Heart right ventricle (tissue), 16 donors: Measurements from ENCODE around the gene KLK3. TPM values are rescaled to one million over a fixed set of nuclear protein-coding genes. Genes with fewer than 3 reads are reported as not detected.

Source experiments
- ATAC-seq, 8 donors: fragments of 200-7000 bp; cut with Tn5 transposase; one replicate each; pipeline ENCODE4 v1.9.1; 2020; ENCODE audit warnings: mild to moderate bottlenecking in 8 of 8, moderate library complexity in 8 of 8, moderate number of reproducible peaks in 1 of 8
- DNase-seq, 2 donors: peaks; one replicate each; pipeline ENCODE4 v3.0.0-alpha.2; 2020
- H3K27ac ChIP-seq, 10 donors: fragments of 200-600 bp; sonication (generic) in 2 of 10; one replicate each; pipeline versions ENCODE4 v1.5.0 to v1.8.0; 2020 to 2022; ENCODE audit warnings: mild to moderate bottlenecking in 3 of 10
- H3K27me3 ChIP-seq, 7 donors: fragments of 200-600 bp; one replicate each; pipeline ENCODE4 v1.8.0; 2021 to 2022; ENCODE audit warnings: mild to moderate bottlenecking in 2 of 7
- H3K36me3 ChIP-seq, 9 donors: fragments of 200-600 bp; sonication (generic) in 1 of 9; one replicate each; pipeline versions ENCODE4 v1.5.0 to v1.8.0; 2020 to 2022; ENCODE audit warnings: mild to moderate bottlenecking in 2 of 9
- H3K4me1 ChIP-seq, 9 donors: fragments of 200-600 bp; sonication (generic) in 1 of 9; one replicate each; pipeline versions ENCODE4 v1.5.0 to v1.8.0; 2020 to 2022; ENCODE audit warnings: mild to moderate bottlenecking in 4 of 9
- H3K4me3 ChIP-seq, 10 donors: fragments of 200-600 bp; sonication (generic) in 2 of 10; one replicate each; pipeline versions ENCODE4 v1.5.0 to v1.8.0; 2020 to 2022; ENCODE audit warnings: mild to moderate bottlenecking in 7 of 10, moderate library complexity in 2 of 10
- H3K9me3 ChIP-seq, 11 donors: fragments of 200-600 bp in 10 of 11; sonication (generic) in 2 of 11; one replicate each; pipeline versions ENCODE4 v1.5.0 to v1.8.0; 2013 to 2022; ENCODE audit warnings: mild to moderate bottlenecking in 2 of 11, control low read depth in 1 of 11, moderate library complexity in 1 of 11
- CTCF ChIP-seq, 9 donors: fragments of 200-600 bp; sonication (generic) in 2 of 9; IDR thresholded peaks; one replicate each; pipeline versions ENCODE4 v1.5.0 to v1.8.0; 2021 to 2022; ENCODE audit warnings: antibody characterized with exemption in 9 of 9, mild to moderate bottlenecking in 5 of 9, moderate library complexity in 1 of 9
- WGBS, 2 donors: extraction: QIAGEN DNeasy Blood & Tissue Kit; methylation state at CpG; one replicate each; pipeline ENCODE4 v1.1.7; 2013; ENCODE audit warnings: inconsistent platforms in 1 of 2; 5-methylcytosine and 5-hydroxymethylcytosine counted together
- intact Hi-C, 10 donors: fragments of 100-400 bp; cut with DNase I; formaldehyde crosslinking; loops; one replicate each; pipeline versions ENCODE4 v1.11.1 to v1.14.2; 2022
- polyA plus RNA-seq, 2 donors: library from polyadenylated mRNA; stranded (reverse); fragments of 200-250 nt; gene quantifications; one replicate each; pipeline ENCODE4 v1.2.3, GENCODE V29; 2013
- total RNA-seq, 10 donors: library from RNA; stranded (reverse); fragmentation: NEBNext Ultra II Directional in 3 of 10; extraction: Animal tissue kit (Norgen Biotek cat#: 25700) in 3 of 10; gene quantifications; one replicate each; pipeline versions ENCODE4 v1.2.1 to v1.2.4, GENCODE V29; 2021 to 2023
- donor health status: Arrhythmogenic right ventricular cardiomyopathy.
- donor health status: ischemic (EF 13 %, LVEDD 7.1; RV severe dilation, severe dysfunction).
- donor health status: healthy with polysubstance abuse.
- donor health status: DM: no; HTN: yes; CAD: no.
- donor health status: DM: no; HTN: no; CAD: no.
- donor health status: ischemic (EF 25% LVEDD 6.9; RV normal size, moderate dysfunction).
- donor health status: ischemic (EF 25% LVEDD 5.7; RV mildly dilated, moderate dysfunction).
- donor health status: healthy.
- donor health status: DM: yes; HTN: yes; CAD: no.
- donor health status: Ischemic cardiomyopathy.
- donor health status: ischemic (EF 35%, LVEDD 5.7; RV mildly dilated, moderate dysfunction).
- donor health status: nonischemic (EF 11% LVEDD 7.7; RV severe dilation, severe dysfunction).
- donor health status: DM: yes; HTN: yes; CAD: no.
- donor health status: PGD.
- donor health status: ischemic (EF 29% LVEDD 5.4; RV normal size, mild dysfunction).
- donor health status: nonischemic (EF 23%, LVEDD 6.1; RV moderate dilation, normal function).

KLK3 gene
- total and polyA plus RNA-seq, 12 donors: not detected

GRCh38 chr19:50869479-50869878 lies 14.8 kb downstream of the KLK3 start:
- 83% methylated on average over 4 of the region's 4 CpGs for WGBS, 2 donors
- Histone ChIP-seq H3K27ac (no peak overlapping the region), H3K9me3 (no peaks in the 10 kb centered on the region), H3K4me3 (no peak overlapping the region), H3K4me1 (no peaks in the 10 kb centered on the region), H3K36me3 (no peaks in the 10 kb centered on the region), H3K27me3 (peaks cover 0 to 77% (median 47%) of the 10 kb centered on the region in 7 donors)
- DNase-seq (no peak), ATAC-seq (no peak)
- intact Hi-C loops: no loop called here
- TF ChIP-seq CTCF (IDR thresholded peaks at IDR 0.05): no peak

- 54 to 60% methylated on average over 26 of the region's 26 CpGs for WGBS, 2 donors
- H3K36me3 ChIP-seq: no peaks in the 10 kb centered on the region
- H3K4me1 ChIP-seq: no peaks in the 10 kb centered on the region
- intact Hi-C loops: no loop called here
- peaks cover 0 to 85% (median 51%) of the 10 kb centered on the region in 7 donors for H3K27me3 ChIP-seq
- DNase-seq: no peak
- H3K27ac ChIP-seq: no peak overlapping the region
- no peak for TF ChIP-seq CTCF (IDR thresholded peaks at IDR 0.05)
- no peak for ATAC-seq
- no peak overlapping the region for H3K4me3 ChIP-seq
- no peaks in the 10 kb centered on the region for H3K9me3 ChIP-seq
Measured at GRCh38 chr19:50870417-50871089, 15.8 kb downstream of the KLK3 start.

- Histone ChIP-seq H3K27me3 (peaks cover 0 to 87% (median 62%) of the 10 kb centered on the region in 7 donors), H3K4me1 (no peaks in the 10 kb centered on the region), H3K27ac (no peak within 1 kb of the TSS), H3K9me3 (no peaks in the 10 kb centered on the region), H3K4me3 (no peak within 1 kb of the TSS), H3K36me3 (no peaks in the 10 kb centered on the region)
- no peak for TF ChIP-seq CTCF (IDR thresholded peaks at IDR 0.05)
- ATAC-seq (no peak), DNase-seq (no peak)
- 63 to 75% methylated on average over 3 of the region's 3 CpGs for WGBS, 2 donors
- intact Hi-C loops: no loop called here
Measured at GRCh38 chr19:50873056-50873455, 18.3 kb downstream of the KLK3 start, which contains the start of gene KLK2. TSS of gene KLK2 (plus strand) at chr19:50873439. CDS start at chr19:50873474, 35 bp downstream.

GRCh38 chr19:50874211-50874610 lies 19.5 kb downstream of the KLK3 start:
- H3K36me3 ChIP-seq: no peaks in the 10 kb centered on the region
- intact Hi-C loops: no loop called here
- no peak overlapping the region for H3K4me3 ChIP-seq
- WGBS, 2 donors: 71% methylated on average over 5 of the region's 5 CpGs
- peaks cover 0 to 87% (median 66%) of the 10 kb centered on the region in 7 donors for H3K27me3 ChIP-seq
- ATAC-seq (no peak), DNase-seq (no peak)
- no peak overlapping the region for H3K27ac ChIP-seq
- no peaks in the 10 kb centered on the region for H3K9me3 ChIP-seq
- TF ChIP-seq CTCF (IDR thresholded peaks at IDR 0.05): no peak
- H3K4me1 ChIP-seq: no peaks in the 10 kb centered on the region
